NT2/D1 (cell line): ENCODE results near the gene RARG.
"Not testable (repeated sequence)": the region's sequence is repeated elsewhere in the genome, so short reads cannot be mapped to it uniquely, and the experiment has no call there.

Experiments used
- DNase-seq: peaks from one replicate; pipeline ENCODE4 v3.0.0-alpha.2; 2011; ENCODE audit warnings: low read depth, low spot score
- H3K27me3 ChIP-seq: 2 replicates; pipeline ENCODE4 v1.6.0; 2011; ENCODE audit warnings: mild to moderate bottlenecking; ENCODE audit not compliant: insufficient read length, insufficient read depth
- H3K36me3 ChIP-seq: 2 replicates; pipeline ENCODE4 v1.6.1; 2011; ENCODE audit warnings: mild to moderate bottlenecking, low read length, mixed read lengths; ENCODE audit not compliant: insufficient read depth, insufficient read length
- H3K4me1 ChIP-seq: 2 replicates; pipeline ENCODE4 v1.5.1; 2011; ENCODE audit not compliant: insufficient read depth, insufficient read length
- H3K4me3 ChIP-seq: 2 replicates; pipeline ENCODE4 v1.5.1; 2011; ENCODE audit warnings: low read depth; ENCODE audit not compliant: insufficient read length
- H3K9ac ChIP-seq: 2 replicates; pipeline ENCODE4 v1.6.0; 2011; ENCODE audit warnings: low read depth; ENCODE audit not compliant: insufficient read length
- H3K9me3 ChIP-seq: 2 replicates; pipeline ENCODE4 v1.5.1; 2011; ENCODE audit warnings: mild to moderate bottlenecking, low read length; ENCODE audit not compliant: insufficient read depth
- SUZ12 ChIP-seq: IDR thresholded peaks from 2 replicates; pipeline ENCODE4 v1.6.1; 2011; ENCODE audit not compliant: insufficient read length, insufficient read depth; ENCODE audit errors: extremely low read depth
- YY1 ChIP-seq: IDR thresholded peaks from 2 replicates; pipeline ENCODE4 v1.6.1; 2011; ENCODE audit not compliant: insufficient read length, insufficient read depth
- ZNF274 ChIP-seq: IDR thresholded peaks from 2 replicates; pipeline ENCODE4 v1.6.1; 2011; ENCODE audit warnings: mild to moderate bottlenecking, low read depth, low read length

Gene RARG

DNA sequence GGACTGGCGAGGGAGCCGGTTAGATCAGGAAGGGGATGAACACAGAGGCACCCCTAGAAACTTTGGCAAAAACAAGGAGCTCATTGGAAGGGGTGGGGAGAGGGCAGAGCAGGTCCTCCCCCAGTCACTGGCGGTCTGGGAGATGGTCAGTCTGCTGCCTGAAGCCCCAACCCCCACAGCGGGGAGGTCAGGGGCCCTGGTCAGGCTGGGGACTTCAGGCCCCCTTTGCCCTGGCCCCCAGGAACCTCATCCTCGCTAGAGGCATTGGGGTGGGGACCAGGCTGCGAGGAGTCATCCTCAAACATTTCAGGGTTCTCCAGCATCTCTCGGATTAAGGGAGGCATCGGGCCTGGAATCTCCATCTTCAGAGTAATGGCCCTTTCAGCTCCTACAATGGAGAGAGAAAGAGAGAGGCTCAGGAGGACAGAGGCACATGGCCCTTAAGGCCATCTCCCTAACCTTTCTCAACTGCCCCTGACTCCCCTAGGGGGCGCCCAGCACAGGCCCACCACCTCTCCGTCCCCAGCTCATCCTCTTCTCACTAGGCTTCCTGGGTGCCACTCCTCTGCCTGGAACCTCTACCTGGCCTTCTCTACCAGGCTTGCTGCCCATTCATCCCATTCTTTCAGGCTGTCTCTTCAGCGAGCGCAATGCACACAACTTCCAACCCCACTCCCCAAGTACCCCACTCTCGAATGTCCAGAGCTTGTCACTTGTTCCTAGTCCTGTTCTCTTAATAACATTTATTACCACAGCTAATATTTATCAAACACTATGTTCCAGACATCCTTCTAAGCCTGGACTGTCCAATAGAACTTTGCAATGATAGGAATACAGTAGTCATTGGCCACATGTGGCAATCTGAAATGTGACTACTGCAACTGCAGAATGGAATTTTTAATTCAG lies 20.3 kb downstream of the RARG start:
- Histone ChIP-seq H3K9me3 (no peaks in the 10 kb centered on the region), H3K36me3 (peaks cover 37% of the 10 kb centered on the region), H3K9ac (no peak overlapping the region), H3K4me3 (no peak overlapping the region), H3K4me1 (peaks cover 29% of the 10 kb centered on the region), H3K27me3 (no peaks in the 10 kb centered on the region)
- no peak for TF ChIP-seq ZNF274
- DNase-seq: no peak

DNA sequence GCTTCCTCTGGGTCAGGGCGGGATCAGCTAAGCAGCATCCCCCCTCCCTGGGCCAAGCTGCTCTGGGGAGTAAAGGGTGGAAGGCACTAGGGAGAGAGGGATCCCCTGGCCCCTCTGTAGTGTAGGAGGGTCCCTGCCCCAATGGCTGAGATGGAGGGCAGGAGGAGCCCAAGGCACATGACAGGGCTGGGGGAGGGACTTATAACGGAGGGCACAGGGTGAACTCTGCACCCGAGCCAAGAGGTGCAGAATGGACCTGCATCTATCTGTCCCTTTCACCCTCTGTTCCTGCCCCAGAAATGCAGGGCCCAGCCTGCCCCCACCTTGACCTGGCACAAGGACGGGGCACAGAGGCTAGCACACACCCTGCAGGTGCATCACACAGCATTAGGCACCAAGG lies 21.2 kb downstream of the RARG start:
- no peak for DNase-seq
- Histone ChIP-seq H3K27me3 (no peaks in the 10 kb centered on the region), H3K36me3 (peaks cover 37% of the 10 kb centered on the region), H3K9me3 (no peaks in the 10 kb centered on the region), H3K4me1 (peaks cover 27% of the 10 kb centered on the region), H3K9ac (no peak overlapping the region), H3K4me3 (no peak overlapping the region)
- TF ChIP-seq YY1: no peak
- no peak for TF ChIP-seq ZNF274
- TF ChIP-seq SUZ12: no peak

DNA sequence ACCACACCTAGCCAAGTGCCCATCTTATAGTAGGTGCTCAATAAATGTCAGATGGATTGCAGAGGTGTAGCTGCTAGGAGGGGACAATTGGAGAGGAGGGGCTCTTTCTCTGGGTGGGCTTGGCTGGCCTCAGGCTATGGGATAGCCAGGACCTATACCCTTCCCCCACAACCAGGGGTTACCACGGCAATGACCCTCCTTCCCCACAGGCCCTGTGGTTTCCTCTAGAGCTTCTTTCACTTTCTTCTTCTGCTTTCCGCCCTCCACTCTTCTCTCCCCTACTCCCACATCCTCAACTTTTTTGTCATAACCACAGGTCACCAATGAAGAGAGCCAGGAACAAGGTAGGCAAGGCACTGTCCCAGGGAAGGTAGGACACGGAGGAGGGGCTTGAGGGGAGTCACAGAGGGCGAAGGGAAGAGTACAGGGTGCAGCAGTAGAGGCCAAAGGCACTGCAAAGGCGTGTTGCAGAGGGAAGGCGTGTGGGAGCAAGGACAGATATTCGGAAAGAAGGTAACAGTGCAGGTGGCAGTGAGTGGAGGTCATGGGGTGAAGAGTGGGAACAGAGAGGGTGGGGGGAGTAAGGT lies 23.0 kb downstream of the RARG start:
- Histone ChIP-seq H3K9ac (no peak overlapping the region), H3K4me1 (peaks cover 14% of the 10 kb centered on the region), H3K27me3 (no peaks in the 10 kb centered on the region), H3K4me3 (no peak overlapping the region), H3K36me3 (peaks cover 27% of the 10 kb centered on the region), H3K9me3 (no peaks in the 10 kb centered on the region)
- no peak for DNase-seq
- TF ChIP-seq ZNF274 (no peak), YY1 (no peak), SUZ12 (no peak)

DNA sequence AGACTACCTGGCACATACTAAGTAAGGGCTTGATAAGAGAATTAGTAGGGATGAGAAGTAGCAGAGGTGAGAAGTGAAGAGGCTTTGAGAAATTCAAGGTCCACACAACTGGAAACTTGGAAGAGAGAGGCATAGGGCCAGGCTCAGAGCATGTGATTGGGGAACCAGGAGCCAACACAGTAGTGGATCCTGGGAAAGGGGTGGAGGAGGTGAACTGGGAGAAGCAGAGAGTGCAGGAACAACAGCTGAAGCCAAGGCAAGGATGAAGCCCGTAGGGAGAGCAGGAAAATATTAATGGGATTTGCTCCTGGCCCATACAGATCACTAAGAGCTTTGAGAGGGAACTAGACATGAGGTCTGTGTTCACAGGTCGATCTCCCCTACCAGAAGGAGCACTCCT lies 23.6 kb downstream of the RARG start:
- no peak for DNase-seq
- peaks cover 11% of the 10 kb centered on the region for H3K4me1 ChIP-seq
- H3K4me3 ChIP-seq: no peak overlapping the region
- peaks cover 24% of the 10 kb centered on the region for H3K36me3 ChIP-seq
- TF ChIP-seq SUZ12 (no peak), YY1 (no peak), ZNF274 (no peak)
- H3K9me3 ChIP-seq: no peaks in the 10 kb centered on the region
- no peak overlapping the region for H3K9ac ChIP-seq
- H3K27me3 ChIP-seq: no peaks in the 10 kb centered on the region

- Histone ChIP-seq H3K27me3 (no peaks in the 10 kb centered on the region), H3K9me3 (no peaks in the 10 kb centered on the region), H3K4me1 (peaks cover 8% of the 10 kb centered on the region), H3K36me3 (peaks cover 17% of the 10 kb centered on the region), H3K4me3 (no peak within 1 kb of the TSS), H3K9ac (no peak within 1 kb of the TSS)
- TF ChIP-seq ZNF274 (no peak), YY1 (no peak), SUZ12 (no peak)
- DNase-seq: no peak
These were observed 25.0 kb downstream of the RARG start, which contains the start of gene ITGB7 for GRCh38 chr12:53207042-53207441. Gene ITGB7, minus strand, starts transcription at chr12:53207251. Its CDS starts 6,808 bp downstream, at chr12:53200443.

- Histone ChIP-seq H3K9me3 (no peaks in the 10 kb centered on the region), H3K9ac (no peak overlapping the region), H3K27me3 (no peaks in the 10 kb centered on the region), H3K4me1 (peaks cover 8% of the 10 kb centered on the region), H3K4me3 (no peak overlapping the region), H3K36me3 (peaks cover 5% of the 10 kb centered on the region)
- DNase-seq: no peak
- TF ChIP-seq SUZ12: no peak
- no peak for TF ChIP-seq YY1
- no peak for TF ChIP-seq ZNF274
These were observed 26.1 kb downstream of the RARG start for GRCh38 chr12:53205747-53206419.

DNA sequence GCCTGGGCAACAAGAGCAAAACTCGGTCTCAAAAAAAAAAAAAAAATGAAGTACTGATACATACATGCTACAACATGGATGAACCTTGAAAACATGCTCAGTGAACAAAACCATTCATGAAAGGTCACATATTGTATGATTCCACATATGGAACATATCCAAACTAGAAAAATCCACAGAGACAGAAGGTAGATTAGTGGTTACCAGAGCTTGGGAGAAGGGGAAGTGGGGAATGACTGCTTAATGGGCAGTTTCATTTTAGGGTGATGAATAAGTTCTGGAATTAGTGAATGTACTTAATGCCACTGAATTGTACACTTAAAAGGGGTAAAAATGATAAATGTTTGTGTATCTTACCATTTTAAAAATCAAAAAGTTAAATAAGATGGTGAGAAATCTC lies 27.7 kb downstream of the RARG start:
- DNase-seq: no peak
- no peak for TF ChIP-seq ZNF274
- no peaks in the 10 kb centered on the region for H3K9me3 ChIP-seq
- H3K4me3 ChIP-seq: no peak overlapping the region
- H3K4me1 ChIP-seq: peaks cover 8% of the 10 kb centered on the region
- H3K36me3 ChIP-seq: no peaks in the 10 kb centered on the region
- no peak overlapping the region for H3K9ac ChIP-seq
- H3K27me3 ChIP-seq: no peaks in the 10 kb centered on the region

- H3K9me3 ChIP-seq, H3K4me1 ChIP-seq, DNase-seq, H3K36me3 ChIP-seq, H3K9ac ChIP-seq, H3K4me3 ChIP-seq: not testable (repeated sequence)
- peaks cover 17% of the 10 kb centered on the region for H3K27me3 ChIP-seq
These were observed 29.7 kb downstream of the RARG start for GRCh38 chr12:53202316-53202715.
